Heart right ventricle (tissue), 16 donors: ENCODE measurements around the gene CORO7. TPM values are rescaled to one million over a fixed set of nuclear protein-coding genes. Genes with fewer than 3 reads are reported as not detected.

Experiments
- ATAC-seq, 8 donors: fragments of 200-7000 bp; cut with Tn5 transposase; one replicate each; pipeline ENCODE4 v1.9.1; 2020; ENCODE audit warnings: mild to moderate bottlenecking in 8 of 8, moderate library complexity in 8 of 8, moderate number of reproducible peaks in 1 of 8
- DNase-seq, 2 donors: peaks; one replicate each; pipeline ENCODE4 v3.0.0-alpha.2; 2020
- H3K27ac ChIP-seq, 10 donors: fragments of 200-600 bp; sonication (generic) in 2 of 10; one replicate each; pipeline versions ENCODE4 v1.5.0 to v1.8.0; 2020 to 2022; ENCODE audit warnings: mild to moderate bottlenecking in 3 of 10
- H3K27me3 ChIP-seq, 7 donors: fragments of 200-600 bp; one replicate each; pipeline ENCODE4 v1.8.0; 2021 to 2022; ENCODE audit warnings: mild to moderate bottlenecking in 2 of 7
- H3K36me3 ChIP-seq, 9 donors: fragments of 200-600 bp; sonication (generic) in 1 of 9; one replicate each; pipeline versions ENCODE4 v1.5.0 to v1.8.0; 2020 to 2022; ENCODE audit warnings: mild to moderate bottlenecking in 2 of 9
- H3K4me1 ChIP-seq, 9 donors: fragments of 200-600 bp; sonication (generic) in 1 of 9; one replicate each; pipeline versions ENCODE4 v1.5.0 to v1.8.0; 2020 to 2022; ENCODE audit warnings: mild to moderate bottlenecking in 4 of 9
- H3K4me3 ChIP-seq, 10 donors: fragments of 200-600 bp; sonication (generic) in 2 of 10; one replicate each; pipeline versions ENCODE4 v1.5.0 to v1.8.0; 2020 to 2022; ENCODE audit warnings: mild to moderate bottlenecking in 7 of 10, moderate library complexity in 2 of 10
- H3K9me3 ChIP-seq, 11 donors: fragments of 200-600 bp in 10 of 11; sonication (generic) in 2 of 11; one replicate each; pipeline versions ENCODE4 v1.5.0 to v1.8.0; 2013 to 2022; ENCODE audit warnings: mild to moderate bottlenecking in 2 of 11, control low read depth in 1 of 11, moderate library complexity in 1 of 11
- CTCF ChIP-seq, 9 donors: fragments of 200-600 bp; sonication (generic) in 2 of 9; IDR thresholded peaks; one replicate each; pipeline versions ENCODE4 v1.5.0 to v1.8.0; 2021 to 2022; ENCODE audit warnings: antibody characterized with exemption in 9 of 9, mild to moderate bottlenecking in 5 of 9, moderate library complexity in 1 of 9
- WGBS, 2 donors: extraction: QIAGEN DNeasy Blood & Tissue Kit; methylation state at CpG; one replicate each; pipeline ENCODE4 v1.1.7; 2013; ENCODE audit warnings: inconsistent platforms in 1 of 2; 5-methylcytosine and 5-hydroxymethylcytosine counted together
- intact Hi-C, 10 donors: fragments of 100-400 bp; cut with DNase I; formaldehyde crosslinking; loops; one replicate each; pipeline versions ENCODE4 v1.11.1 to v1.14.2; 2022
- polyA plus RNA-seq, 2 donors: library from polyadenylated mRNA; stranded (reverse); fragments of 200-250 nt; gene quantifications; one replicate each; pipeline ENCODE4 v1.2.3, GENCODE V29; 2013
- total RNA-seq, 10 donors: library from RNA; stranded (reverse); fragmentation: NEBNext Ultra II Directional in 3 of 10; extraction: Animal tissue kit (Norgen Biotek cat#: 25700) in 3 of 10; gene quantifications; one replicate each; pipeline versions ENCODE4 v1.2.1 to v1.2.4, GENCODE V29; 2021 to 2023
- donor health status: Arrhythmogenic right ventricular cardiomyopathy.
- donor health status: ischemic (EF 13 %, LVEDD 7.1; RV severe dilation, severe dysfunction).
- donor health status: healthy with polysubstance abuse.
- donor health status: DM: no; HTN: yes; CAD: no.
- donor health status: DM: no; HTN: no; CAD: no.
- donor health status: ischemic (EF 25% LVEDD 6.9; RV normal size, moderate dysfunction).
- donor health status: ischemic (EF 25% LVEDD 5.7; RV mildly dilated, moderate dysfunction).
- donor health status: healthy.
- donor health status: DM: yes; HTN: yes; CAD: no.
- donor health status: Ischemic cardiomyopathy.
- donor health status: ischemic (EF 35%, LVEDD 5.7; RV mildly dilated, moderate dysfunction).
- donor health status: nonischemic (EF 11% LVEDD 7.7; RV severe dilation, severe dysfunction).
- donor health status: DM: yes; HTN: yes; CAD: no.
- donor health status: PGD.
- donor health status: ischemic (EF 29% LVEDD 5.4; RV normal size, mild dysfunction).
- donor health status: nonischemic (EF 23%, LVEDD 6.1; RV moderate dilation, normal function).

The CORO7 gene
- total and polyA plus RNA-seq, 12 donors: 6.5 to 21.8 (median 10.9) TPM

- ATAC-seq (no peak), DNase-seq (no peak)
- no peak overlapping the region for H3K27ac ChIP-seq
- TF ChIP-seq CTCF (IDR thresholded peaks at IDR 0.05): no peak
- H3K27me3 ChIP-seq: no peaks in the 10 kb centered on the region
- intact Hi-C loops: no loop called here
- peaks cover 5 to 100% (median 78%) of the 10 kb centered on the region in 9 donors for H3K36me3 ChIP-seq
- WGBS, 2 donors: 69 to 83% methylated on average over 5 of the region's 5 CpGs
- H3K4me3 ChIP-seq: no peak overlapping the region
- no peaks in the 10 kb centered on the region for H3K4me1 ChIP-seq
- H3K9me3 ChIP-seq: no peaks in the 10 kb centered on the region
These were observed 26.9 kb upstream of the CORO7 start for GRCh38 chr16:4443271-4443670.

GRCh38 chr16:4442371-4442770 is 26.0 kb upstream of the CORO7 start:
- WGBS, 2 donors: 87 to 93% methylated on average over 11 of the region's 11 CpGs
- TF ChIP-seq CTCF (IDR thresholded peaks at IDR 0.05): no peak
- H3K36me3 ChIP-seq: peaks cover 5 to 100% (median 83%) of the 10 kb centered on the region in 9 donors

GRCh38 chr16:4437366-4437765 is 21.0 kb upstream of the CORO7 start:
- ATAC-seq (no peak), DNase-seq (no peak)
- H3K27me3 ChIP-seq: no peaks in the 10 kb centered on the region
- intact Hi-C loops: no loop called here
- WGBS, 2 donors: 98% methylated on average over 3 of the region's 3 CpGs
- H3K27ac ChIP-seq: no peak overlapping the region
- no peaks in the 10 kb centered on the region for H3K4me1 ChIP-seq
- no peak overlapping the region for H3K4me3 ChIP-seq
- peaks cover 0 to 99% (median 51%) of the 10 kb centered on the region in 9 donors for H3K36me3 ChIP-seq
- TF ChIP-seq CTCF (IDR thresholded peaks at IDR 0.05): no peak
- H3K9me3 ChIP-seq: no peaks in the 10 kb centered on the region

More at GRCh38 chr16:4442371-4442770, 26.0 kb upstream of the CORO7 start:
- Histone ChIP-seq H3K27me3 (no peaks in the 10 kb centered on the region), H3K9me3 (no peaks in the 10 kb centered on the region), H3K4me3 (no peak overlapping the region), H3K27ac (no peak overlapping the region), H3K4me1 (no peaks in the 10 kb centered on the region)
- no peak for ATAC-seq
- no peak for DNase-seq
- intact Hi-C loops: no loop called here

DNA sequence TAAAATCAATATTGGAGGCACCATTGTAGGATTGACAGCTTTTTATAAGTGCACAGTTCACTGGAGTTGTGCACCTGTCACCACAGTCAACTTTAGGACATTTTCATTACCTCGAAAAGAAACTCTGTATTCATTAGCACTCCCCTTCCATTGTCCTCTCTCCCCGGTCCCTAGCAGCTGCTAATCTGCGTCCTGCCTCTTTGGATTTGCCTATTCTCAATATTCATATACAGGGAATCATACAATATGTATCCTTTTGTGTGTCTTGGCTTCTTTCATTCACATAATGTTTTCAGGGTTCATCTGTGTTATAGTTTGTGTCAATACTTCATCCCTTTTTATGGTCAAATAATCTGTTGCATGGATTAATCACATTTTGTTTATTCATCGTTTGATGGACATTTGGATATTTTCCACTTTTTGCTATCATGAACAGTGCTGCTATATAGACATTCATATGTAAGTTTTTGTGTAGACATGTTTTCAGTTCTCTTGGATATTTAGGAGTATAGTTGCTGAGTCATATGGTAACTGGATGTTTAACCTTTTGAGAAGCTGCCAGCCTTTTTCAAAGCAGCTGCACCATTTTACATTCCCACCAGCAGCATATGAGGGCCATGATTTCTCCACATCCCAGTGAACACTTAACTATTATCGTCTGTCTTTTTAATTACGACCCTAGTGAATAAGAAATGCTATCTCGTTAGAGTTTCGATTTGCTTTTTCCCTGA is 19.1 kb upstream of the CORO7 start:
- Histone ChIP-seq H3K4me3 (no peak overlapping the region), H3K27ac (no peak overlapping the region), H3K36me3 (peaks cover 0 to 99% (median 37%) of the 10 kb centered on the region in 9 donors), H3K27me3 (no peaks in the 10 kb centered on the region), H3K9me3 (no peaks in the 10 kb centered on the region), H3K4me1 (no peaks in the 10 kb centered on the region)
- no peak for TF ChIP-seq CTCF (IDR thresholded peaks at IDR 0.05)
- ATAC-seq: no peak
- intact Hi-C loops: no loop called here
- no peak for DNase-seq
- 81 to 86% methylated on average over 8 of the region's 8 CpGs for WGBS, 2 donors
